ENCODE measurements around the gene PTS.
"Not testable (repeated sequence)": the region's sequence is repeated elsewhere in the genome, so short reads cannot be mapped to it uniquely, and the experiment has no call there.

The PTS gene

GRCh38 chr11:112195113-112195512 lies 31.1 kb upstream of the PTS start:
- not testable (repeated sequence) for H4K91ac ChIP-seq (ENCODE audit: low read depth, low read length, poor library complexity); H3K14ac ChIP-seq (ENCODE audit: low read length); H3K4ac ChIP-seq (ENCODE audit: low read length); H2AK5ac ChIP-seq (ENCODE audit: low read depth, low read length); H2BK5ac ChIP-seq (ENCODE audit: low read length); H3K27ac ChIP-seq (replicated peaks; ENCODE audit: low read length); H2BK15ac ChIP-seq (ENCODE audit: low read length); H3K36me3 ChIP-seq (replicated peaks in 1 of 2; ENCODE audit: control insufficient read depth in 2 of 2, insufficient read depth in 2 of 2, low read length in 2 of 2); H3K4me2 ChIP-seq (ENCODE audit: insufficient read depth, low read length, poor library complexity, severe bottlenecking); H2BK120ac ChIP-seq (ENCODE audit: low read depth, low read length); DNase-seq (ENCODE audit: low spot score); H3K9ac ChIP-seq (ENCODE audit: low read depth, low read length, poor library complexity); H3K18ac ChIP-seq (ENCODE audit: low read length); H3K79me1 ChIP-seq (ENCODE audit: low read depth, low read length); H2BK12ac ChIP-seq (ENCODE audit: low read length); H2AFZ ChIP-seq (ENCODE audit: low read length); H3K4me1 ChIP-seq (ENCODE audit: control insufficient read depth in 2 of 2, insufficient read depth in 1 of 2, low read depth in 1 of 2, low read length in 2 of 2); H3K9me3 ChIP-seq (replicated peaks in 1 of 2; ENCODE audit: control insufficient read depth in 2 of 2, insufficient read depth in 1 of 2, low read depth in 1 of 2, low read length in 2 of 2); H3K23ac ChIP-seq (ENCODE audit: low read depth, low read length, poor library complexity); H3K27me3 ChIP-seq (ENCODE audit: control insufficient read depth in 3 of 3, insufficient read depth in 3 of 3, low read depth in 1 of 3, low read length in 3 of 3); H3K4me3 ChIP-seq (ENCODE audit: low read length in 2 of 2); H4K8ac ChIP-seq (ENCODE audit: low read depth, low read length)
- WGBS, 2 donors (ENCODE audit: extremely low coverage in 2 of 2, insufficient read length in 2 of 2, insufficient replicate concordance in 1 of 2): no CpG with 5 or more reads among the region's 11 CpGs

GRCh38 chr11:112195951-112196351 lies 30.3 kb upstream of the PTS start:
- Histone ChIP-seq H3K4me1 (ENCODE audit: control insufficient read depth in 2 of 2, insufficient read depth in 1 of 2, low read depth in 1 of 2, low read length in 2 of 2) (no peaks in the 10 kb centered on the region), H2BK12ac (ENCODE audit: low read length) (no peak overlapping the region), H3K9me3 (replicated peaks in 1 of 2; ENCODE audit: control insufficient read depth in 2 of 2, insufficient read depth in 1 of 2, low read depth in 1 of 2, low read length in 2 of 2) (no peaks in the 10 kb centered on the region), H3K23ac (ENCODE audit: low read depth, low read length, poor library complexity) (no peak overlapping the region), H4K91ac (ENCODE audit: low read depth, low read length, poor library complexity) (no peak overlapping the region), H3K4me3 (ENCODE audit: low read length in 2 of 2) (no peak overlapping the region), H3K36me3 (replicated peaks in 1 of 2; ENCODE audit: control insufficient read depth in 2 of 2, insufficient read depth in 2 of 2, low read length in 2 of 2) (no peaks in the 10 kb centered on the region), H3K9ac (ENCODE audit: low read depth, low read length, poor library complexity) (no peak overlapping the region), H2AFZ (ENCODE audit: low read length) (no peak overlapping the region), H2BK15ac (ENCODE audit: low read length) (no peak overlapping the region), H3K27ac (replicated peaks; ENCODE audit: low read length) (no peak overlapping the region), H2AK5ac (ENCODE audit: low read depth, low read length) (no peak overlapping the region), H3K4me2 (ENCODE audit: insufficient read depth, low read length, poor library complexity, severe bottlenecking) (no peak overlapping the region), H3K14ac (ENCODE audit: low read length) (no peak overlapping the region), H2BK120ac (ENCODE audit: low read depth, low read length) (no peak overlapping the region), H3K4ac (ENCODE audit: low read length) (no peak overlapping the region), H3K79me1 (ENCODE audit: low read depth, low read length) (no peaks in the 10 kb centered on the region), H2BK5ac (ENCODE audit: low read length) (no peak overlapping the region), H4K8ac (ENCODE audit: low read depth, low read length) (no peak overlapping the region), H3K27me3 (ENCODE audit: control insufficient read depth in 3 of 3, insufficient read depth in 3 of 3, low read depth in 1 of 3, low read length in 3 of 3) (no peaks in the 10 kb centered on the region), H3K18ac (ENCODE audit: low read length) (no peak overlapping the region)
- no peak for DNase-seq (ENCODE audit: low spot score)
- no CpG with 5 or more reads among the region's 2 CpGs for WGBS, 2 donors (ENCODE audit: extremely low coverage in 2 of 2, insufficient read length in 2 of 2, insufficient replicate concordance in 1 of 2)

- no CpG with 5 or more reads among the region's 2 CpGs for WGBS, 2 donors (ENCODE audit: extremely low coverage in 2 of 2, insufficient read length in 2 of 2, insufficient replicate concordance in 1 of 2)
- H2BK120ac ChIP-seq (ENCODE audit: low read depth, low read length): no peak overlapping the region
- no peaks in the 10 kb centered on the region for H3K79me1 ChIP-seq (ENCODE audit: low read depth, low read length)
- H3K9ac ChIP-seq (ENCODE audit: low read depth, low read length, poor library complexity): no peak overlapping the region
- H3K23ac ChIP-seq (ENCODE audit: low read depth, low read length, poor library complexity): no peak overlapping the region
- H3K27me3 ChIP-seq (ENCODE audit: control insufficient read depth in 3 of 3, insufficient read depth in 3 of 3, low read depth in 1 of 3, low read length in 3 of 3): no peaks in the 10 kb centered on the region
- H4K8ac ChIP-seq (ENCODE audit: low read depth, low read length): no peak overlapping the region
- no peak overlapping the region for H3K4ac ChIP-seq (ENCODE audit: low read length)
- H3K18ac ChIP-seq (ENCODE audit: low read length): no peak overlapping the region
- H2AK5ac ChIP-seq (ENCODE audit: low read depth, low read length): no peak overlapping the region
- H2BK5ac ChIP-seq (ENCODE audit: low read length): no peak overlapping the region
- no peaks in the 10 kb centered on the region for H3K9me3 ChIP-seq (replicated peaks in 1 of 2; ENCODE audit: control insufficient read depth in 2 of 2, insufficient read depth in 1 of 2, low read depth in 1 of 2, low read length in 2 of 2)
- no peaks in the 10 kb centered on the region for H3K36me3 ChIP-seq (replicated peaks in 1 of 2; ENCODE audit: control insufficient read depth in 2 of 2, insufficient read depth in 2 of 2, low read length in 2 of 2)
- no peak overlapping the region for H2BK12ac ChIP-seq (ENCODE audit: low read length)
- no peak overlapping the region for H4K91ac ChIP-seq (ENCODE audit: low read depth, low read length, poor library complexity)
- H3K4me2 ChIP-seq (ENCODE audit: insufficient read depth, low read length, poor library complexity, severe bottlenecking): no peak overlapping the region
- H3K4me3 ChIP-seq (ENCODE audit: low read length in 2 of 2): no peak overlapping the region
- H3K4me1 ChIP-seq (ENCODE audit: control insufficient read depth in 2 of 2, insufficient read depth in 1 of 2, low read depth in 1 of 2, low read length in 2 of 2): no peaks in the 10 kb centered on the region
- no peak overlapping the region for H3K27ac ChIP-seq (replicated peaks; ENCODE audit: low read length)
- DNase-seq (ENCODE audit: low spot score): no peak
- no peak overlapping the region for H3K14ac ChIP-seq (ENCODE audit: low read length)
- no peak overlapping the region for H2AFZ ChIP-seq (ENCODE audit: low read length)
- H2BK15ac ChIP-seq (ENCODE audit: low read length): no peak overlapping the region
These were observed 29.6 kb upstream of the PTS start for GRCh38 chr11:112196519-112197087.

GRCh38 chr11:112199101-112199500 lies 27.1 kb upstream of the PTS start:
- H4K91ac ChIP-seq (ENCODE audit: low read depth, low read length, poor library complexity); H2BK5ac ChIP-seq (ENCODE audit: low read length); H3K4me1 ChIP-seq (ENCODE audit: control insufficient read depth in 2 of 2, insufficient read depth in 1 of 2, low read depth in 1 of 2, low read length in 2 of 2); H2BK120ac ChIP-seq (ENCODE audit: low read depth, low read length); H3K23ac ChIP-seq (ENCODE audit: low read depth, low read length, poor library complexity); H3K27ac ChIP-seq (replicated peaks; ENCODE audit: low read length); H3K36me3 ChIP-seq (replicated peaks in 1 of 2; ENCODE audit: control insufficient read depth in 2 of 2, insufficient read depth in 2 of 2, low read length in 2 of 2); H3K4me2 ChIP-seq (ENCODE audit: insufficient read depth, low read length, poor library complexity, severe bottlenecking); H2AFZ ChIP-seq (ENCODE audit: low read length); H3K18ac ChIP-seq (ENCODE audit: low read length); H2BK12ac ChIP-seq (ENCODE audit: low read length); DNase-seq (ENCODE audit: low spot score); H3K4me3 ChIP-seq (ENCODE audit: low read length in 2 of 2); H3K4ac ChIP-seq (ENCODE audit: low read length); H3K14ac ChIP-seq (ENCODE audit: low read length); H2BK15ac ChIP-seq (ENCODE audit: low read length); H3K27me3 ChIP-seq (ENCODE audit: control insufficient read depth in 3 of 3, insufficient read depth in 3 of 3, low read depth in 1 of 3, low read length in 3 of 3); H3K9me3 ChIP-seq (replicated peaks in 1 of 2; ENCODE audit: control insufficient read depth in 2 of 2, insufficient read depth in 1 of 2, low read depth in 1 of 2, low read length in 2 of 2); H4K8ac ChIP-seq (ENCODE audit: low read depth, low read length); H3K9ac ChIP-seq (ENCODE audit: low read depth, low read length, poor library complexity); H2AK5ac ChIP-seq (ENCODE audit: low read depth, low read length); H3K79me1 ChIP-seq (ENCODE audit: low read depth, low read length): not testable (repeated sequence)
- WGBS, 2 donors (ENCODE audit: extremely low coverage in 2 of 2, insufficient read length in 2 of 2, insufficient replicate concordance in 1 of 2): no CpG with 5 or more reads among the region's 4 CpGs

All from neuronal stem cell (in vitro differentiated cells).